RPMI7951 (cell line): ENCODE measurements around the gene PAX6. TPM values are rescaled to one million over a fixed set of nuclear protein-coding genes. Genes with fewer than 3 reads are reported as not detected.

ENCODE experiments used
- DNase-seq: peaks from one replicate; pipeline ENCODE4 v3.0.0-alpha.2; 2012; ENCODE audit warnings: low read depth
- total RNA-seq: library from RNA; depleted of rRNA; stranded (reverse); fragments of >200 nt; shearing (Covaris generic); gene quantifications from 2 replicates; pipeline ENCODE4 v1.2.3, GENCODE V29; 2014; rRNA removed

The PAX6 gene
- 22.3 and 29.2 TPM in 2 replicates for total RNA-seq

- DNase-seq = peak; percentile 97
These were observed at the start of gene PAX6 for GRCh38 chr11:31810779-31811647. Gene PAX6, minus strand, starts transcription at chr11:31811322. Its CDS starts 4,911 bp downstream, at chr11:31806411.

GRCh38 chr11:31860391-31860790, 49.3 kb upstream of the PAX6 start:
- DNase-seq = no peak

GRCh38 chr11:31856248-31856647, 45.1 kb upstream of the PAX6 start:
- DNase-seq = no peak

GRCh38 chr11:31855466-31855865, 44.3 kb upstream of the PAX6 start:
- no peak for DNase-seq

GRCh38 chr11:31850365-31850764, 39.2 kb upstream of the PAX6 start:
- DNase-seq = no peak

- no peak for DNase-seq
These were observed 36.6 kb upstream of the PAX6 start for GRCh38 chr11:31847761-31848160.

GRCh38 chr11:31845331-31845730, 34.2 kb upstream of the PAX6 start:
- DNase-seq = no peak

- DNase-seq = peak; percentile 9
These were observed 33.2 kb upstream of the PAX6 start for GRCh38 chr11:31844351-31844750.

GRCh38 chr11:31841435-31841834, 30.3 kb upstream of the PAX6 start:
- no peak for DNase-seq

- DNase-seq = no peak
These were observed 23.1 kb upstream of the PAX6 start for GRCh38 chr11:31834237-31834636.

GRCh38 chr11:31830406-31830805, 19.3 kb upstream of the PAX6 start:
- DNase-seq = no peak

GRCh38 chr11:31828217-31828616, 17.1 kb upstream of the PAX6 start:
- no peak for DNase-seq

- DNase-seq = peak; percentile 26
These were observed 16.5 kb upstream of the PAX6 start for GRCh38 chr11:31827455-31828206.

- DNase-seq = peak; percentile 12
These were observed 15.7 kb upstream of the PAX6 start for GRCh38 chr11:31826536-31827438.

GRCh38 chr11:31825838-31826484, 14.8 kb upstream of the PAX6 start:
- DNase-seq = no peak

- DNase-seq = no peak
These were observed 14.0 kb upstream of the PAX6 start for GRCh38 chr11:31824879-31825837.

- DNase-seq = no peak
These were observed 13.3 kb upstream of the PAX6 start for GRCh38 chr11:31824332-31824878.

GRCh38 chr11:31823644-31824331, 12.7 kb upstream of the PAX6 start:
- no peak for DNase-seq
